Islet precursor cell (in vitro differentiated cells): ENCODE results near the gene TBCE.

Experiments used
- DNase-seq: peaks from one replicate; pipeline ENCODE4 v3.0.0-alpha.2; 2018

Gene TBCE

GRCh38 chr1:235411489-235412486 lies 44.6 kb downstream of the TBCE start:
- no peak for DNase-seq

DNA sequence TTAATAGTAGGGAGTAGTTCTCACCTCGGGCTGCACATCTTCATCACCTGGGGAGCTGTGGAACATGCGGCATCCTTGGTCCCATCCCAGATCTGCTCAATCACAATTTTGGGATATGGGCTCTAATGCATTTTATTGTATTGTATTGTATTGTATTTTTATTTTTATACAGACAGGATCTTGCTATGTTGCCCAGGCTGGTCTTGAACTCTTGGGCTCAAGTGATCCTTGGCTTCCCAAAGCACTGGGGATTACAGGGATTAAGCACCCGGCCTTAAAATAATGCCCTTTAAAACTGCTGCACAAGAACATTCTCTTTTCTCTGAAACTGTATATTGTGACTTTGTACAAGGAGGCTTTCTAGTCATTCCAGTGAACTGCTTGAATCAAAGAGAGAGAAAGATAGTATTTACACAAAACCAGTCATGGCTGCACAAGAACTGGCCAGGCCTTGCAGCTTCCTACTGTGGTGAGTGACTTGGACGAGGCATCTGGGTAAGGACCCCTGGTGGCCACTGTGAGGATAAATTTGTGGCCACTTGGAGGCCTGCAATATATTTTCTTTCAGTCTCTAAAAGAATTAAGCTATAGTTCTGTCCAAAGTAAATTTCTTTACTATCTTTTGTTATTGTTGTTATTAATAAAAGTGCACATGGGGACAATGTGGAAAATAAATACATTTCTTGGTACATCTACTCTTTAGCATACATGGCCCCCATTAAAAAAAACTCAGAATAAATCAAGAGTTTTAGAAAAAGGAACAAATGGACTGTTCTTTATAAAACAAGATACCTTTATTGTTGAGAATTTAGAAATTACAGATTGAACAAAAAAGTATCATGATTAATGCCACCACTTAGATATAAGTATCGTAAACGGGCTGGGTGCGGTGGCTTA lies 48.0 kb downstream of the TBCE start:
- peak; percentile 81 for DNase-seq

DNA sequence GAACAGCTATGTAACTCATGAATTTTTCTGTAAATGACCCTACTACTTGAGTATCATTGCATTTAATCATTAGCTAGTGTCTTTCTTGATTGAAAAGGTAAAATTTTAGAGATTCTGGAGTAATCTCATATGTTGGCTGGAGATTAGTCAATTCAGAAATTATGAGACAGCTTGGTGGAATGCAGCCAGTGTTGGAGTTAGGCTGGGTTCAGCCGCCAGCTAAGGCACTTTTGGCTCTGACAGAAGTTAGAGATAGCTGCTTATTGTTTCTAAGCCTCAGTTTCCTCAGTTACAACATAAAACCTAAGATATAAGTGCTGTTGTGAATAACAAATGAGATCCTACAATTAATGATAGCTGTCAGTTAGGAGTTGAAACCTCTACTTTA lies 49.4 kb downstream of the TBCE start:
- no peak for DNase-seq

GRCh38 chr1:235417086-235417697 lies 50.0 kb downstream of the TBCE start:
- peak; percentile 83 for DNase-seq

DNA sequence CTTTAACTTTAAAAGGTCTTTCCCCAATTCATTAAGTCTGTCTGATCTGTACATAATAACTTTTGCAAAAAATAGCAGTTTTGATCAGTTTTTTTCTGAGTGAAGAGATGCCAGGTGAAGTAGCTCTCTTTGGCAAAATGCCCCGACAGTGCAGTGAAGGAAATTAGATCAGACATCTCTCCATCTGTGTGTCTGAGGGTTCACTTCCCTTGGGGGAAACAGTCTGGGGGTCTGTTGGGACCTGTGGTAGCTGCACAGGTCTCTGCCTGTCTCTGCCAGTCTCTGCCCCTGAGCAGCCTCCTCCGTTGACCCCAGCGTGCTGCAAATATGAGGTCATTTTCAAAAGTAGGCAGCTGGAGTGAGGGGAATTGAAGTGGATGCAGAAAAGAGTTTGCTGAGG lies 54.5 kb downstream of the TBCE start:
- no peak for DNase-seq

- DNase-seq, result no peak
Observed at GRCh38 chr1:235423214-235423652, 56.0 kb downstream of the TBCE start.

DNA sequence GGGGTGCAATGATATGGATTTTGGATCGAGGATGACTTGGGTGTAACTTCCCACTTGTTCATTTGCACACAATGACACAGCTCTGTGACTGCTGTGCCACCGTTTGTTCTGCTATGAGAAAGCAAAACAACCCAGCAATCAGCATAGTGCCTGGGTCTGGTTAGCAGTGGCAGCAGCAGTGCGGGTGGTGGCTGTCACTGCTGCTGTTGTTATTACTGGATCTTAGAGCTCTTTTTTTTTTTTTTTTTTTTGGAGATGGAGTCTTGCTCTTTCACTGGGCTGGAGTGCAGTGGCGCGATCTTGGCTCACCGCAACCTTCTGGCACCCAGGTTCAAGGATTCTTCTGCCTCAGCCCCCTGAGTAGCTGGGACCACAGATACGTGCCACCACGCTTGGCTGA lies 56.9 kb downstream of the TBCE start:
- no peak for DNase-seq

- no peak for DNase-seq
Observed at GRCh38 chr1:235425357-235425756, 58.1 kb downstream of the TBCE start.

GRCh38 chr1:235426143-235426542 lies 58.9 kb downstream of the TBCE start:
- no peak for DNase-seq

GRCh38 chr1:235426680-235427079 lies 59.5 kb downstream of the TBCE start:
- no peak for DNase-seq

GRCh38 chr1:235427447-235427846 lies 60.2 kb downstream of the TBCE start:
- no peak for DNase-seq

DNA sequence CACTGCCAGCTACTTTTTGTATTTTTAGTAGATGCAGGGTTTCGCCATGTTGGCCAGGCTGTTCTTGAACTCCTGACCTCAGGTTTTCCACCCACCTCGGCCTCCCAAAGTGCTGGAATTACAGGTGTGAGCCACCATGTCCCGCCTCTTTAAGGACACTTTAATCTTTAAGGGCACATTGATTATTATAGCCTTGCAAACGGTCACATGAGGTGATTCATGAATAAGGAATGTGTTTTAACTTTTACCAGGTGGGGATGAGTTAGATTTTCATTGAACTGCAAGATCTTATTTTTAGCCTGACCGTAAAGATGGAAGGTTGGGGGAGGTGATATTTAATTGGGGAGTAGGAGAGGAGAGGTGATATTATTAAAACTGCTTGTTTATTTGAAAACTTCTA lies 61.9 kb downstream of the TBCE start:
- DNase-seq, result no peak

DNA sequence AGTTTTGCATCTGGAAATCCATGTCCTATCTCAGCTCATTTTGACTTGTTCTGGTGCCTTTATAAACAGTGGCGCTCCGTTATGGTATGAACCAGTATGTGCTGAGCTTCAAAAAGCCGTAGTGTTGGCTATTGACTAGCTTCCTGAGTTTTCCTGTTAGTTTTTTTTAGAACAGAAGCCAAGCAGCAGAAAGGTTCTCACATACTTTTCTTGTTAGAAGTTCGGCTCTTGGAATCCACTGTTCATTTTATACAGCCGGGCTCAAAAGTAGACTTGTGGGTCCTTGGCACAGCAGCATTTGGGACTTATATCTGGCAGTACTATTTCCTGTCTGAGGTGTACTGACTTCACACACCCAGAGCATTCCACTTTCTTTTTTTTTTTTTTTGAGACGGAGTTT lies 63.8 kb downstream of the TBCE start:
- DNase-seq, result no peak

- no peak for DNase-seq
Observed at GRCh38 chr1:235434001-235434400, 66.8 kb downstream of the TBCE start.

DNA sequence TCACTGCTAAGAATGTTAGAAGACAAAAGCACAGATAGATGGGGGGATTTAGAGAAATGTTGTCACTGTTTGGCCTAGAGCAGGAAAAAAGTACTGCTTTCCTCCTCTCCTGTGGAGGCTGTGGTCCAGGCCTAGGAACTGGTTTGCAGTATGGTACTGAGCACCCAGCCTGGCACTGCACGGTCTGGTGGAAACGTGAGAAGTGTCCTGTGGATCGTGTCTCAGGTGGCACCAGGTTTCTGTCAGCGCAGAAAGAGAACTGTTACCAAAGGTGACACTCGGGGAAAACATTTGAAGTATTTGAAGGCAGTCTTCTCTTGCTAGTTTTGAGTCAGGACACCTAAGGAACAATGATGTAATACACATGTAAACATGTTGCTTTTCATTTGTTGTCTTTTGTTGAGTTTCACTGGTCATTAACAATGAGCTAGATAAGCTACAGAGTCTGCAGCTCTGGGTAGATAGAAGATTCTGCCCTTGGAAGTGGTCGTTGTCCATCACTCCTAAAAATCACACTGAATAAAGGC lies 74.0 kb downstream of the TBCE start:
- no peak for DNase-seq

DNA sequence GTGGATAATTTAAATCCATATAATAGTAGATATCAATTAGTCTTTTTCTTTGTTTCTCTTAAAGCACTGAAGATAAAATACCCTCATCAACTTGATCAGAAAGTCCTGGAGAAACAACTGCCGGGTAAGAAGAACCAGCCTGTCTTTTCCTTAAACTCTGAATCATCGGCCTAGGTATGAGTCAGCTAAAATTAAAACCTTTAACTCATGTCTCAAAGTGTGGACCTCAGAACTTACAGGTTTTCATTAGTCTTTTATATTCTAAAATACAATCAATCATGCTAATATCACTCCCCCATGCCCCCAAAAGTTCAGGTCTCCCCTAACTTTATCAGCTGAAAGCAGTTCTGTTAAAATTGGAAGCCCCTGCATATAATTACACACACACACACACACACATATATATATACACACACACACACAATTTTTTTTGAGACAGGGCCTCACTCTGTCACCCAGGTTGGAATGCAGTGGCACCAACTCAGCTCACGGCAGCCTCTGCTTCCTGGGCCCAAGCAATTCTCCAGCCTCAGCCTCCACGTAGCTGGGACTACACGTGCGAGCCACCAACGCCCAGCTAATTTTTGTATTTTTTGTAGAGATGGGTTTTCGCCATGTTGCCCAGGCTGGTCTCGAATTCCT lies 75.7 kb downstream of the TBCE start:
- DNase-seq, result no peak

DNA sequence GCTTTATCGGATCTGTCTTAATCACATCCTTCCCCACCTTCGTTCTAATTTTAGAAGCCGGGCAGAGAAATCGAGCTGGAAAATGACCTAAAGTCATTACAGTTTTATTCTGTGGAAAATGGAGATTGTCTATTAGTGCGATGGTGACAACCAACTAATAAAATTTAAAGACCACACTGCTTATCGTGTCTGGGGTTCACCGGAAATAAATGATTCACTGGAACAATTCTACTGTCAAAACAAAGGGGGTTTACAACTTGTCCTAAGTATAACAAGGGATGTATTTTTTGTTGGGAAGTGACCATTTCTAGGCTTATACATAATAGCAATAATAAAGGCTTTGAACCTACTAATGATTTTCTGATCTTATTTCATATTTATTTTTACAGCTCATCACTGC lies 81.4 kb downstream of the TBCE start:
- no peak for DNase-seq

GRCh38 chr1:235450433-235450832 lies 83.2 kb downstream of the TBCE start:
- DNase-seq, result no peak

DNA sequence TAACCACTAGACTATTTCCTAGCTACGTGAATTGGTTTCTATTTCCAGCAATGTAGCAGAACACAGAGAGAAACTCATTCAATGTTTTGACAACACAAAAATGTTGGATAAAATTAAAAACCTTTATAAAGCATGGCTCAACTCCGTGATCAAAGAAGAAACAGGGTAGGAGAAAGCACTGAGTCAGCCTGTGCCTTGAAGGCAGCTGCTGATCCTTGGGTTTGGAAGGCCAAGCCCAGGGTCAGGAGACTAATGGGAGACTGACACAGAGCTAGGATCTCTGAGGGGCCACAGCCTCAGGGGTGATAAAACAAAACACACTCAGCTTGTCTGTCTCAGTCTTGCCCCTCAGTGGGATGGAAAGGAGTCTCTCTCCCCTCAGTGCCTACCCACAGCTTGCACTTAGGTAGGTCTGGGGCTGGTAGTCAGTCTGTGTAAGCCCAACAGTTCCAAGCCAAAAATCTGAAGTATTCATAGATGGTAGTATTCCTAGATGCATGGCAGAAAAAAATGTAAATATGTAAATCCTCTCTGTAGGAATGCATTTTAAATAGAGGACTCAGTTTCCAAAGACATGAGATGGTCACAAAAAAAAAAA lies 83.8 kb downstream of the TBCE start:
- no peak for DNase-seq

- DNase-seq, result no peak
Observed at GRCh38 chr1:235454021-235454420, 86.8 kb downstream of the TBCE start.

- no peak for DNase-seq
Observed at GRCh38 chr1:235455097-235455496, 87.9 kb downstream of the TBCE start.

GRCh38 chr1:235455823-235456222 lies 88.6 kb downstream of the TBCE start:
- no peak for DNase-seq
